Naive B cell (primary cell): ENCODE data around the gene B4GALNT3. TPM values are rescaled to one million over a fixed set of nuclear protein-coding genes. Genes with fewer than 3 reads are reported as not detected.

Experiments used
- ATAC-seq, 2 donors: fragments of 150-1000 bp; cut with Tn5 transposase; 2 replicates each; pipeline ENCODE4 v1.10.0; 2021; ENCODE audit warnings: low read depth in 2 of 2, mild to moderate bottlenecking in 2 of 2, moderate library complexity in 2 of 2
- DNase-seq: peaks from one replicate; pipeline ENCODE4 v3.0.0; 2022
- H3K27ac Mint-ChIP-seq, 6 donors: one replicate each; pipeline ENCODE4 v1.8.0; 2020 to 2022; ENCODE audit warnings: mild to moderate bottlenecking in 6 of 6, mixed read lengths in 6 of 6, moderate library complexity in 5 of 6, inconsistent platforms in 2 of 6
- H3K27me3 Mint-ChIP-seq, 3 donors: one replicate each; pipeline ENCODE4 v1.8.0; 2021 to 2022; ENCODE audit warnings: mixed read lengths in 3 of 3, mild to moderate bottlenecking in 1 of 3
- H3K36me3 Mint-ChIP-seq, 2 donors: one replicate each; pipeline ENCODE4 v1.8.0; 2020 to 2022; ENCODE audit warnings: mixed read lengths in 2 of 2, inconsistent platforms in 1 of 2, mild to moderate bottlenecking in 1 of 2
- H3K4me1 Mint-ChIP-seq, 3 donors: one replicate each; pipeline ENCODE4 v1.8.0; 2020 to 2022; ENCODE audit warnings: mixed read lengths in 3 of 3, inconsistent platforms in 1 of 3, mild to moderate bottlenecking in 1 of 3, moderate library complexity in 1 of 3
- H3K4me3 Mint-ChIP-seq, 8 donors: one replicate each; pipeline ENCODE4 v1.8.0; 2020 to 2022; ENCODE audit warnings: mild to moderate bottlenecking in 8 of 8, mixed read lengths in 8 of 8, moderate library complexity in 8 of 8, inconsistent platforms in 2 of 8
- H3K9me3 Mint-ChIP-seq, 7 donors: one replicate each; pipeline ENCODE4 v1.8.0; 2020 to 2022; ENCODE audit warnings: mixed read lengths in 7 of 7, mild to moderate bottlenecking in 5 of 7, inconsistent platforms in 2 of 7, moderate library complexity in 1 of 7
- polyA plus RNA-seq, 6 donors: library from polyadenylated mRNA; unstranded; fragments of 300-500 nt; fragmentation: Illumina TruSeq; gene quantifications; one replicate each; pipeline ENCODE4 v1.2.3, GENCODE V29; 2021; ENCODE audit warnings: low read depth in 6 of 6

The B4GALNT3 gene
- polyA plus RNA-seq, 6 donors from 2014 or later: 0.05 to 0.35 (median 0.29) TPM; not detected in 3

GRCh38 chr12:585062-586061, 125.6 kb downstream of the B4GALNT3 start:
- H3K36me3 Mint-ChIP-seq: no peaks in the 10 kb centered on the region
- H3K4me1 Mint-ChIP-seq: peaks cover 0 to 3% (median 0%) of the 10 kb centered on the region in 3 donors
- peaks cover 0 to 9% (median 7%) of the 10 kb centered on the region in 3 donors for H3K27me3 Mint-ChIP-seq
- peaks cover 0 to 3% (median 1%) of the 10 kb centered on the region in 7 donors for H3K9me3 Mint-ChIP-seq
- H3K27ac Mint-ChIP-seq: no peak overlapping the region
- no peak for DNase-seq
- H3K4me3 Mint-ChIP-seq: peak overlapping the region in 1 of 8 donors; percentile 38
- no peak for ATAC-seq

- H3K4me1 Mint-ChIP-seq: peaks cover 5% of the 10 kb centered on the region in 3 donors
- H3K27ac Mint-ChIP-seq: no peak overlapping the region
Observed at GRCh38 chr12:586318-587071, 126.8 kb downstream of the B4GALNT3 start.

GRCh38 chr12:587132-588023, 127.6 kb downstream of the B4GALNT3 start:
- H3K4me3 Mint-ChIP-seq: no peak overlapping the region
- peaks cover 10 to 12% (median 12%) of the 10 kb centered on the region in 3 donors for H3K4me1 Mint-ChIP-seq
- peaks cover 0 to 3% (median 1%) of the 10 kb centered on the region in 7 donors for H3K9me3 Mint-ChIP-seq
- H3K27me3 Mint-ChIP-seq: peaks cover 0 to 7% (median 5%) of the 10 kb centered on the region in 3 donors
- DNase-seq (no peak), ATAC-seq (no peak)
- H3K27ac Mint-ChIP-seq: peak overlapping the region in 1 of 6 donors; percentile 7
- H3K36me3 Mint-ChIP-seq: no peaks in the 10 kb centered on the region

More at GRCh38 chr12:586318-587071, 126.8 kb downstream of the B4GALNT3 start:
- Mint-ChIP-seq H3K27me3 (peaks cover 0 to 7% (median 5%) of the 10 kb centered on the region in 3 donors), H3K9me3 (peaks cover 0 to 3% (median 1%) of the 10 kb centered on the region in 7 donors), H3K36me3 (no peaks in the 10 kb centered on the region), H3K4me3 (no peak overlapping the region)
- ATAC-seq: no peak
- no peak for DNase-seq

DNA sequence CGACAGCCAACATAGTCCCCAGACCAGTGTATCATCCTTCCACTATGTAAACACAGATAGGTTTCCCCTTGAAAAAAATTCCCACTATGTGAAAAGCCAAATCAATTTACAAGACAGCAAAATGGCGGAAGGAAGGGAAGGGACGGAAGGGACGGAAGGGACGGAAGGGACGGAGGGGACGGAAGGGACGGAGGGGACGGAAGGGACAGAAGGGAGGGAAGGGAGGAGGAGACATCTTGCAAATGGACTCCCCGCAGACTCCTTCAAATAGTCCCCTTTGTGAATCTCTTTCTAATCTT, 128.2 kb downstream of the B4GALNT3 start:
- peaks cover 0 to 3% (median 1%) of the 10 kb centered on the region in 7 donors for H3K9me3 Mint-ChIP-seq
- H3K4me3 Mint-ChIP-seq: no peak overlapping the region
- peak overlapping the region in 1 of 6 donors; percentile 7 for H3K27ac Mint-ChIP-seq
- DNase-seq (no peak), ATAC-seq (no peak)
- peaks cover 0 to 7% (median 5%) of the 10 kb centered on the region in 3 donors for H3K27me3 Mint-ChIP-seq
- H3K4me1 Mint-ChIP-seq: peaks cover 11 to 12% (median 12%) of the 10 kb centered on the region in 3 donors
- no peaks in the 10 kb centered on the region for H3K36me3 Mint-ChIP-seq

- DNase-seq: no peak
- Mint-ChIP-seq H3K27me3 (peaks cover 0 to 7% (median 5%) of the 10 kb centered on the region in 3 donors), H3K27ac (no peak overlapping the region), H3K4me1 (peaks cover 18 to 19% (median 19%) of the 10 kb centered on the region in 3 donors), H3K36me3 (no peaks in the 10 kb centered on the region), H3K9me3 (peaks cover 0 to 3% (median 1%) of the 10 kb centered on the region in 7 donors), H3K4me3 (no peak overlapping the region)
- ATAC-seq: no peak
Observed at GRCh38 chr12:588646-589045, 128.9 kb downstream of the B4GALNT3 start.

GRCh38 chr12:590206-590750, 130.5 kb downstream of the B4GALNT3 start:
- Mint-ChIP-seq H3K4me3 (no peak overlapping the region), H3K4me1 (peaks cover 20 to 23% (median 20%) of the 10 kb centered on the region in 3 donors), H3K36me3 (no peaks in the 10 kb centered on the region), H3K27ac (no peak overlapping the region), H3K9me3 (peaks cover 0 to 3% (median 1%) of the 10 kb centered on the region in 7 donors), H3K27me3 (peaks cover 0 to 7% (median 5%) of the 10 kb centered on the region in 3 donors)
- ATAC-seq (no peak), DNase-seq (no peak)

DNA sequence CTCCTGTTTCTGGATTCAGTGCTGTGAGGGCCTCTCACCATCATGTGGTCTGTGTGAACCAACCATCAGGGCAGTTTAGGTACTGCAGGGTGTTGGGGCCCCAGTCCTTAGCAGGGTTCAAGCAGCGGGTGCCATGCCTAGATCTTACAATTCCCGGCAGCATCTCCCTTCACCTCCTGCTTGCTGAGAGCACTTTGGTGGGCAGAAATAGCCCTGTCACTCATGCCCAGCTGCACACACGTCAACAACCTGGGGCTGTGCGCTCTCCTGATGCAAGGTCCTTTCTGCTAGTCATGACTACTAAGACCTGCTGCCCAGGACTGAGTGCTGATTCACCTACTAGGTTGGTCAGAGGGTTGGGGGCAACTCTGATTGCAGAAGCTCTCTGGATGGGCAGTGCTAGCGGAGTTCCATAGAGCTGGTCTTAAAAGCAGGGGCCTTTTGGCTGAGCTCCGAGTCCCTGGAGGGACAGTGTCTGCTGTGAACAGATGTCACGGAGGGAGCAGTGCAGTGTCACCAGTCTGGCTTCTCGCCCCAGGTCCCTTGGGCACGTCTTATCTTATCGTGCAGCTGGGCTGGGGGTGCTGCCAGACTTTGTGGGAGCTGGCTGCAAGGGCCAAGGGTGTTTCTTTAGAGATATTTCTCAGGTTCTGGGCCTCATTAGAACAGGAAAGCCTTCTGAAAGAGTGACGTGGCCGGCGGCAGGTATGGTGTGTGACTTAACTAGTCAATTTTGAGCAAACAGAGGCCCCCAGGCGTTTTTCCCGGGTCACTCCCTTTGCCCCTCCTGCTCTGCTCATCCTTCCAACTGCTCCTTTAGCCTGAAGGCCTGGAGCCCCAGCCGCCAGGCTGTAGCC, 131.7 kb downstream of the B4GALNT3 start:
- peak; percentile 76 to 89 for ATAC-seq
- peaks cover 0 to 3% (median 1%) of the 10 kb centered on the region in 7 donors for H3K9me3 Mint-ChIP-seq
- H3K4me3 Mint-ChIP-seq: peak overlapping the region in 4 of 8 donors; percentile 4 to 72 (median 20)
- H3K27ac Mint-ChIP-seq: peak overlapping the region in 5 of 6 donors; percentile 11 to 72 (median 44)
- no peak for DNase-seq
- H3K27me3 Mint-ChIP-seq: peaks cover 0 to 8% (median 7%) of the 10 kb centered on the region in 3 donors
- H3K36me3 Mint-ChIP-seq: no peaks in the 10 kb centered on the region
- peaks cover 20 to 23% (median 20%) of the 10 kb centered on the region in 3 donors for H3K4me1 Mint-ChIP-seq

DNA sequence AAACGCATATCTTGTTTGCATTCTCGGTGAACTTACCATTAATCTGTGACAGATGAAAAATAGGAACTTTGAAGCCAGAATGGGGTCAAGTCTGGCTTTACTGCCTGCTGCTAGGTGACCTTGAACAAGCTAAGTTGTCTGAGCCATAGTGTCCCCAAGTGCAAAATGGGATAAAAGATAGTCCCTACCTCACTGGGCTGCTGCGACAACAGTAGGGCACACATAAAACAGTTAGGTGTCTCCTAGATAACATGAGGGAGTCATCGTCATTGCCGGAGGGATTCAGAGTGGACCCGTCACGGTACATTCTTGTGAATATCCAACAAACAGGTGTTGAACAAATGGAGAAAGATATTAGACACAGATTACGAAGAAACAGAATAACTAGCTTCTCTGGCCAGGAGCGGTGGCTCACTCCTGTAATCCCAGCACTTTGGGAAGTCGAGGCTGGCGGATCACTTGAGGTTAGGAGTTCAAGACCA, 132.3 kb downstream of the B4GALNT3 start:
- no peak for ATAC-seq
- Mint-ChIP-seq H3K27ac (peak overlapping the region in 2 of 6 donors; percentile 11 to 72), H3K27me3 (peaks cover 0 to 8% (median 7%) of the 10 kb centered on the region in 3 donors), H3K4me3 (peak overlapping the region in 2 of 8 donors; percentile 8 to 72), H3K36me3 (no peaks in the 10 kb centered on the region), H3K4me1 (peaks cover 20 to 23% (median 20%) of the 10 kb centered on the region in 3 donors), H3K9me3 (peaks cover 0 to 3% (median 1%) of the 10 kb centered on the region in 7 donors)
- no peak for DNase-seq

DNA sequence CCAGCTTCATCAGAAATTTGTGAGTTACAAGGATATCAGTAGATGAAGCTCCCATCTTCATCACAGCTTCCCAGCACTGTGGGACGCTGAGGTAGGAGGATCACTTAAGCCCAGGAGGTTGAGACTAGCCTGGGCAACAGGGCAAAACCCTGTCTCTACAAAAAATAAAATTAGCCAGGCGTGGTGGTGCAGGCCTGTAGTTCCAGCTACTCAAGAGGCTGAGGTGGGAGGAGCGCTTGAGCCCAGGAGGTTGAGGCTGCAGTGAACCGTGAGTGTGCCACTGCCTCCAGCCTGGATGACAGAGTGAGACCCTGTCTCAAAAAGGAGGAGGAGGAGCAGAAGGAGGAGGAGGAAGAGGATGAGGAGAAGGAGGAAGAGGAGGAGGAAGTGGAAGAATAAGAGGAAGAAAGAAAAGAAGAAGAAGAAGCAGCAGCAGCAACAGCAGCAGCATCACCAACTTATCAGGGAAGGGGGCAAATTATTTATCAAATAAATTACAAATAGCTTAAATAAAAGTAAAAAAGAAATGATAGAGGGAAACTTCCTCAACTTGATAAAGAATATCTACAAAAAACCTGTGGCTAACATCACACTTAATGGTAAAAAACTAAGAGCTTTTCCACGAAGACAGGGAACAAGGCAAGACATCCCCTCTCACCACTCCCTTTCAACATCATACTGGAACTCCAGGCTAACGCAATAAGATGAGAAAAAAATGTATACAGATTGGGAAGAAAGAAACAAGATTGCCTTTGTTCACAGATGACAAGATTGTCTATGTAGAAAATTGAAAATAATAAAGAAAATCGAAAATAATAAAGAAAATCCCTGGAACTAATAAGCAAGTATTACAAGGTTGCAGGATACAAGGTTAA, 133.9 kb downstream of the B4GALNT3 start:
- Mint-ChIP-seq H3K9me3 (no peaks in the 10 kb centered on the region), H3K36me3 (no peaks in the 10 kb centered on the region), H3K27ac (peak overlapping the region in 3 of 6 donors; percentile 60 to 86 (median 64))

DNA sequence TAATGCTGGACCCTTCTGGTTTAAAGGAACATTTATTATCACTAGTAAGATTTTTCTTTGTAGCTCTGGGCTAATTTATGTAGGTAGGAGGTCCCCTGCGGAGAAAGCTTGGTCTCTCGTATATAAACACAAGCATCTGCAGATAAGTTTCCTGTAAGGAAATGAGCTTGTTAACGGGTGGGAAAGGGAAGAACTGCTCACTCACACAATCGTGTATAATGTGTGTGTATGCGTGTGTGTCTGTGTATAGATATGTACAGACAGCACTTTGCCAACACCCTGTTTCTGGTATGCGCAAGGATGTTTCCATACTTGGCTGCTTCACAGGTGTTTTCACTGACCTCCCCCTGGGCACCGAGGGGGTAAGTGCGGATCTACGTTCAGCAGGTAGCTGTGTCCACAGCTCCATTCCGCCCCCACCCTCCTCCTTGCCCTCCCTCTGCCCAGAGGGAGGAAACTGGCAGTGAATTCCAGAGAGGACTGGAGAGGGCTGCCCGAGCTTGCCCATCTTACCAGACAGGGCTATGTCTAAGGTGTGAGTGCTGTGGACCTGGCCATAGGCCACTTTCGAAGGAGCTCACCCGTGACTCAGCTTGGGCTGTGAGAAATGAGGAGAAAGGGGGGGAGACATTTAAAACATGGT, 138.3 kb downstream of the B4GALNT3 start:
- H3K4me1 Mint-ChIP-seq: peaks cover 7 to 10% (median 8%) of the 10 kb centered on the region in 3 donors
- H3K36me3 Mint-ChIP-seq: no peaks in the 10 kb centered on the region
- H3K4me3 Mint-ChIP-seq: no peak overlapping the region
- peaks cover 0 to 3% (median 0%) of the 10 kb centered on the region in 3 donors for H3K27me3 Mint-ChIP-seq
- DNase-seq (no peak), ATAC-seq (no peak)
- H3K9me3 Mint-ChIP-seq: no peaks in the 10 kb centered on the region
- no peak overlapping the region for H3K27ac Mint-ChIP-seq

More for the DNA sequence above, 133.9 kb downstream of the B4GALNT3 start:
- peaks cover 0 to 8% (median 7%) of the 10 kb centered on the region in 3 donors for H3K27me3 Mint-ChIP-seq
- ATAC-seq (no peak), DNase-seq (no peak)
- peaks cover 20 to 23% (median 20%) of the 10 kb centered on the region in 3 donors for H3K4me1 Mint-ChIP-seq
- H3K4me3 Mint-ChIP-seq: peak overlapping the region in 3 of 8 donors; percentile 42 to 77 (median 51)
